ENCODE results near the gene CC2D1B.

DNA sequence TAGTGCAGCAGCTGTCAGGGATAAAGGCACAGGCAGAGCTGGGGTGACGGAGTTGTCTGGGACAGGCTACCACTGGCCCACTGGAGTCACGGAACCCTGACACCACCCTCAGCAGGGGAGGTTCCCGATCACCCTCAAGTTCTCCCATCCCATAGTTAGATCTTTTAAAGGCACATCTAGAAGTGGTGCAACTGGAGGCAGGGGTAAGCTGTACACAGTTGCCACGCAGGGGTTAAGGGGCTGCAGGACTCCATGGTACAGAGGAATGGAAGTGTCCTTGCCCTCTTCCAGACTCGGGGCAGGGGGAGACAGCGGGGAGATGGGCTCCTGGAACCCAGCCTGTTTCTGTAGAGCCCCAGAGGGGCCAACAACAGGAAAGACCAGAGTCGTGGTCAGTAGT is 13.3 kb downstream of the CC2D1B start:
- TF ChIP-seq CTCF (IDR thresholded peaks at IDR 0.05): no peak
- TF ChIP-seq POLR2A (IDR thresholded peaks at IDR 0.05): no peak

Data from body of pancreas (tissue), 4 donors.